SU-DHL-6 (cell line): ENCODE data around the gene ZNF556.

ENCODE experiments used
- H2AFZ ChIP-seq: fragments of 200-600 bp; sonication (generic); 2 replicates; pipeline ENCODE4 v1.6.1; 2014; ENCODE audit warnings: low read depth, mild to moderate bottlenecking, moderate library complexity, mixed read lengths, antibody characterized with exemption, low read length; ENCODE audit not compliant: severe bottlenecking
- H3F3A ChIP-seq: fragments of 200-600 bp; shearing (Covaris generic); 2 replicates; pipeline ENCODE4 v1.6.0; 2016; ENCODE audit warnings: antibody characterized with exemption, mild to moderate bottlenecking; ENCODE audit not compliant: insufficient read depth
- H3K27ac ChIP-seq: fragments of 200-600 bp; sonication (generic); 2 replicates; pipeline ENCODE4 v1.5.1; 2016; ENCODE audit warnings: low read depth, mild to moderate bottlenecking, low read length, moderate library complexity, mixed read lengths
- H3K27me3 ChIP-seq: fragments of 200-600 bp; sonication (generic), shearing (Covaris generic); 2 replicates; pipeline ENCODE4 v1.6.0; 2014; ENCODE audit warnings: mild to moderate bottlenecking, low read length
- H3K36me3 ChIP-seq: fragments of 200-600 bp; sonication (generic); 2 replicates; pipeline ENCODE4 v1.6.1; 2014; ENCODE audit warnings: mild to moderate bottlenecking, low read length, mixed read lengths
- H3K4me2 ChIP-seq: fragments of 300-600, 200-600 bp; shearing (Covaris generic), sonication (generic); 2 replicates; pipeline ENCODE4 v1.6.0; 2014; ENCODE audit warnings: low read length, low read depth, mild to moderate bottlenecking; ENCODE audit not compliant: poor library complexity, severe bottlenecking
- H3K4me3 ChIP-seq: fragments of 200-600 bp; sonication (generic); 2 replicates; pipeline ENCODE4 v1.5.1; 2014; ENCODE audit warnings: antibody characterized with exemption, low read length, mild to moderate bottlenecking, mixed read lengths; ENCODE audit not compliant: insufficient read depth, poor library complexity, severe bottlenecking
- H3K79me2 ChIP-seq: fragments of 200-600 bp; sonication (generic); 2 replicates; pipeline ENCODE4 v1.6.1; 2014; ENCODE audit warnings: mild to moderate bottlenecking, low read length, moderate library complexity; ENCODE audit not compliant: insufficient read depth
- H3K9ac ChIP-seq: fragments of 200-600 bp; sonication (generic); 2 replicates; pipeline ENCODE4 v1.7.0; 2014; ENCODE audit warnings: mild to moderate bottlenecking, low read length
- H3K9me2 ChIP-seq: fragments of 200-600 bp; sonication (generic); replicated peaks from 2 replicates; pipeline ENCODE4 v1.6.1; 2014; ENCODE audit warnings: low read length; ENCODE audit not compliant: insufficient read depth
- H3K9me3 ChIP-seq: fragments of 200-600 bp; sonication (generic); 2 replicates; pipeline ENCODE4 v1.6.1; 2014; ENCODE audit warnings: low read length, mixed read lengths; ENCODE audit not compliant: insufficient read depth
- H4K20me1 ChIP-seq: fragments of 200-600 bp; sonication (generic); 2 replicates; pipeline ENCODE4 v1.6.1; 2014; ENCODE audit warnings: low read depth, mild to moderate bottlenecking, antibody characterized with exemption, low read length, moderate library complexity, mixed read lengths
- CTCF ChIP-seq: fragments of 200-600 bp; sonication (generic); IDR thresholded peaks from one replicate; pipeline ENCODE4 v1.5.1; 2017; ENCODE audit warnings: antibody characterized with exemption, mild to moderate bottlenecking, low read length, moderate library complexity; ENCODE audit not compliant: insufficient read depth, poor library complexity, severe bottlenecking
- EZH2phosphoT487 ChIP-seq: fragments of 200-600 bp; sonication (generic), shearing (Covaris generic); conservative IDR thresholded peaks from 2 replicates; pipeline ENCODE4 v1.6.1; 2018; ENCODE audit warnings: mild to moderate bottlenecking, antibody characterized with exemption, low read length, moderate library complexity, mixed read lengths

Gene ZNF556

GRCh38 chr19:2923510-2923909, 56.4 kb downstream of the ZNF556 start:
- Histone ChIP-seq H2AFZ (no peak overlapping the region), H3K79me2 (no peaks in the 10 kb centered on the region), H3F3A (no peaks in the 10 kb centered on the region), H3K4me2 (no peak overlapping the region), H3K9me2 (no peaks in the 10 kb centered on the region), H3K36me3 (no peaks in the 10 kb centered on the region), H3K9me3 (no peaks in the 10 kb centered on the region), H3K27me3 (no peaks in the 10 kb centered on the region), H4K20me1 (no peaks in the 10 kb centered on the region), H3K9ac (no peak overlapping the region), H3K27ac (no peak overlapping the region), H3K4me3 (no peak overlapping the region)
- TF ChIP-seq CTCF: no peak
- TF ChIP-seq EZH2phosphoT487: no peak

DNA sequence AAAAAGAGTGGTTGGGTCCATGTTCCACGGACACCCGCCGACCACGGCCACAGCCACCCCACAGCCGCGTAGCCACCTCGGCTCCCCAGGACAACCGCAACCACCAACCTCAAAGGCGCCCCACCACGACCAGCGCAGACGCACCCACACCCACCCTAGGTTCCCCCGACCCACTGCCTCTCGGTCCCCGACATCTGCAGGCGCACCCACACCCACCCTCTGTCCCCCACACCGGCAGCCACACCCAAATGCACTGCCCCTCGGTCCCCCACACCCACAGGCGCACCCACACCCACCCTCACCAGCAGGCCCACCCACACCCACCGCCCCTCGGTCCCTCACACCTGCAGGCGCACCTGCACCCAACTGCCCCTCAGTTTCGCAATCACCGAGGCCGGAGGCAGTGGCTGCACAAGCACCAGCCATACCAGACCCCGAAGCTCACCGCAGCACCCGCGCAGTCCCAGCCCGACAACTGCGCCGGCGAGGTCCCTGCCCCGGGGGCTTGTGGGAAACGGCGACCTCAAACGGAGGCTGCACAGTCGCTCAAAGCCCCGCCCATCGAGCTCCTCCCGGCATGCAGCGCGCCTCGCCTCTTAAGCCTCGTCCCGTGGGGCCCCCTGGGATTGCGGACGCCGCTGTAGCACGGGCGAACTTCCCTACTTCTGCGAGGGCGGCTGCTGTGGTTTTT, 59.4 kb downstream of the ZNF556 start:
- Histone ChIP-seq H3K9me2 (no peaks in the 10 kb centered on the region), H3K27ac (no peak overlapping the region), H3K36me3 (no peaks in the 10 kb centered on the region), H2AFZ (no peak overlapping the region), H3K9ac (no peak overlapping the region), H3K4me3 (no peak overlapping the region), H3K27me3 (no peaks in the 10 kb centered on the region), H4K20me1 (no peaks in the 10 kb centered on the region), H3K4me2 (no peak overlapping the region), H3K79me2 (no peaks in the 10 kb centered on the region), H3F3A (no peaks in the 10 kb centered on the region), H3K9me3 (no peaks in the 10 kb centered on the region)
- TF ChIP-seq CTCF (no peak), EZH2phosphoT487 (no peak)

DNA sequence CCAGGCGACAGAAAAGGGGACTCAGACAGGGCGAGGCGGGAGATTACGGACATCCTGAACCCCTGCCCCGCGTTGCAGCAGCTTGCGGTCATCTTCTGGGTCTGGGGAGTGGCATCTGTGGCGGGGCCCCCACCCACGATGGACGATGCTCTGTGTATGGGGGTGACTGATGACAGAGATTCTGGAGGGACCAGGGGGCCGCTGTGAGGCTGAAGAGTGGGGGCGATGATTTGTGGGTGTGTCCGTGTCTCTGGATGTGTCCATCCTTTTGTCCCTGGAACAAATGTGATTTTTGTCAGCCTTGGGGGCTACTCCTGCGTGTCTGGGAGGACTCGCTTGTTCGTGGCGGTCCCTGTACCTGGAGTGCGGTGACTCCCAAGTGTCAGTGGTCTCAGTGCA, 59.9 kb downstream of the ZNF556 start:
- no peaks in the 10 kb centered on the region for H3K79me2 ChIP-seq
- H4K20me1 ChIP-seq: no peaks in the 10 kb centered on the region
- H2AFZ ChIP-seq: no peak overlapping the region
- no peaks in the 10 kb centered on the region for H3F3A ChIP-seq
- H3K36me3 ChIP-seq: no peaks in the 10 kb centered on the region
- no peak overlapping the region for H3K4me2 ChIP-seq
- no peaks in the 10 kb centered on the region for H3K27me3 ChIP-seq
- no peak overlapping the region for H3K9ac ChIP-seq
- no peaks in the 10 kb centered on the region for H3K9me2 ChIP-seq
- no peak overlapping the region for H3K27ac ChIP-seq
- no peak for TF ChIP-seq CTCF
- TF ChIP-seq EZH2phosphoT487: no peak
- H3K4me3 ChIP-seq: no peak overlapping the region
- no peaks in the 10 kb centered on the region for H3K9me3 ChIP-seq
